ENCODE data around the gene DOK3. TPM values are rescaled to one million over a fixed set of nuclear protein-coding genes. Genes with fewer than 3 reads are reported as not detected.

The DOK3 gene
- polyA plus RNA-seq, 1 donor (not counting 4 experiments of a cell fraction or from before 2014, with no cell fraction given): 1.7 TPM

DNA sequence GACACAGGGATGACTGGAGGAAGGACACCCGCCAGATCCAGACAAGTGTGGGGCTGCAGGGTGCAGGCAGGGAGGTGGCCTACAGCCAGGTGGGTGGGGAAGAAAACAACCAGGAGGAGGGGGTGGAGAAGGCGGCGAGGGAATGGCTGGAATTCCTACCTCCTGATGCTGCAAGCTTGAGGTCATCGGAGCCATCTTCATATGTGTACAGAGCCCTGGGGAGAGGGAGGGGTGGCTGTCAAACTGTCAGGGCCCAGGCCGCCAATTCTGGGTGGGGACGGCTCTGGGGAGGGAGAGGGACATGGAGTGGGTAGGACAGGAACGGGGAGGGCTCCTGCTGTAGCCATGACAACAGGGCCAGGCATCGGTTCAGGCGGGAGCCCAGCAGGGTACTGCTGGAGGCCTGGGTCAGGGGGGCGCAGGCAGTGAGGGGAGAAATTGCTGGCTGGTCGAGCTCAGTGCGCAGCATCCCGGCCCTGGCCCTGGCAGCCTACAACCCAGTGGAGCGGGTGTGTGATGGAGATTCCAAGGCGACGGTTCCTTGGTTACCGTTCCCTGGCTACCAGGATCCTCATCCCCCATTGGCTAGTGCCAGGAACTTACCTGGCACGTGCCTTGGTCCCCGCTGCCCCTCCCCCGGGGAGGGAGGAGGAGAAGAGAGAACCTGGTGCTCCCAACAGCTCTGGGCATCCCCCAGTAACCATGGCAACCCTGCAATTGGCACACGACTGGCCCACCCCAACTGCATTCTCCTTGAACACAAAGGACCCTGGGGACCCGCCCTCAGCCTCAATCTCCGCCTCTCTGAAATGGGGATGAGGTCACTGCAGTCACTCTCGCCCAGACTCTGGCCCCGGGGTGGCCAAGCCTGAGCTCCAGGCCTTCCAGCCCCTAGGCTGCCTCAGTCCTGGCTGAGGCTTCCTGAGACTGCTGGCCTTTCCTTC, 40.7 kb downstream of the DOK3 start:
- H3K4me3 ChIP-seq (ENCODE audit: control insufficient read depth in 2 of 3, extremely low read depth in 1 of 3, insufficient read depth in 2 of 3, low read depth in 1 of 3, low read length in 3 of 3): peak overlapping the region in 1 of 3 experiments; percentile 15
- H4K20me1 ChIP-seq (ENCODE audit: control insufficient read depth, extremely low read depth, insufficient read depth, low read length): peaks cover 16% of the 10 kb centered on the region
- no peak overlapping the region for H2AFZ ChIP-seq (ENCODE audit: control insufficient read depth, low read length)
- H3K27me3 ChIP-seq (ENCODE audit: control insufficient read depth, extremely low read depth, insufficient read depth, low read length): no peaks in the 10 kb centered on the region
- DNase-seq (ENCODE audit: low read depth, low spot score) (no peak), FAIRE-seq (no peak)
- TF ChIP-seq EZH2 (IDR thresholded peaks at IDR 0.05; ENCODE audit: low read length): no peak
- TF ChIP-seq, protein P1, sequence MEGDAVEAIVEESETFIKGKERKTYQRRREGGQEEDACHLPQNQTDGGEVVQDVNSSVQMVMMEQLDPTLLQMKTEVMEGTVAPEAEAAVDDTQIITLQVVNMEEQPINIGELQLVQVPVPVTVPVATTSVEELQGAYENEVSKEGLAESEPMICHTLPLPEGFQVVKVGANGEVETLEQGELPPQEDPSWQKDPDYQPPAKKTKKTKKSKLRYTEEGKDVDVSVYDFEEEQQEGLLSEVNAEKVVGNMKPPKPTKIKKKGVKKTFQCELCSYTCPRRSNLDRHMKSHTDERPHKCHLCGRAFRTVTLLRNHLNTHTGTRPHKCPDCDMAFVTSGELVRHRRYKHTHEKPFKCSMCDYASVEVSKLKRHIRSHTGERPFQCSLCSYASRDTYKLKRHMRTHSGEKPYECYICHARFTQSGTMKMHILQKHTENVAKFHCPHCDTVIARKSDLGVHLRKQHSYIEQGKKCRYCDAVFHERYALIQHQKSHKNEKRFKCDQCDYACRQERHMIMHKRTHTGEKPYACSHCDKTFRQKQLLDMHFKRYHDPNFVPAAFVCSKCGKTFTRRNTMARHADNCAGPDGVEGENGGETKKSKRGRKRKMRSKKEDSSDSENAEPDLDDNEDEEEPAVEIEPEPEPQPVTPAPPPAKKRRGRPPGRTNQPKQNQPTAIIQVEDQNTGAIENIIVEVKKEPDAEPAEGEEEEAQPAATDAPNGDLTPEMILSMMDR (optimal IDR thresholded peaks at IDR 0.05 in 1 of 3, IDR thresholded peaks at IDR 0.05 in 1 of 3, conservative IDR thresholded peaks at IDR 0.05 in 1 of 3; ENCODE audit: extremely low read depth in 1 of 3, insufficient read depth in 2 of 3, low read length in 3 of 3): no peak
- dilution Hi-C loops (cut with MboI; ENCODE audit: extremely low pct_ligation_motif_present, low sequenced_read_pairs): no loop called here
- H3K9ac ChIP-seq (ENCODE audit: control insufficient read depth, extremely low read depth, insufficient read depth, low read length): no peak overlapping the region
- H3K4me2 ChIP-seq (ENCODE audit: control insufficient read depth, extremely low read depth, insufficient read depth, low read depth, low read length): peak overlapping the region; percentile 9
- H3K79me2 ChIP-seq (ENCODE audit: control insufficient read depth, insufficient read depth, low read length): peaks cover 23% of the 10 kb centered on the region
- H3K27ac ChIP-seq (ENCODE audit: control insufficient read depth, insufficient read depth, low read length): peak overlapping the region; percentile 18
- peaks cover 10 to 19% of the 10 kb centered on the region in 2 experiments for H3K36me3 ChIP-seq (ENCODE audit: control insufficient read depth in 2 of 2, extremely low read depth in 1 of 2, insufficient read depth in 2 of 2, low read length in 2 of 2)
- no peaks in the 10 kb centered on the region for H3K9me3 ChIP-seq (ENCODE audit: control insufficient read depth, low read depth, low read length)
- peaks cover 10% of the 10 kb centered on the region for H3K9me1 ChIP-seq (ENCODE audit: control insufficient read depth, extremely low read depth, insufficient read depth, low read length)
- peaks cover 35% of the 10 kb centered on the region for H3K4me1 ChIP-seq (ENCODE audit: control insufficient read depth, extremely low read depth, insufficient read depth, low read length)

DNA sequence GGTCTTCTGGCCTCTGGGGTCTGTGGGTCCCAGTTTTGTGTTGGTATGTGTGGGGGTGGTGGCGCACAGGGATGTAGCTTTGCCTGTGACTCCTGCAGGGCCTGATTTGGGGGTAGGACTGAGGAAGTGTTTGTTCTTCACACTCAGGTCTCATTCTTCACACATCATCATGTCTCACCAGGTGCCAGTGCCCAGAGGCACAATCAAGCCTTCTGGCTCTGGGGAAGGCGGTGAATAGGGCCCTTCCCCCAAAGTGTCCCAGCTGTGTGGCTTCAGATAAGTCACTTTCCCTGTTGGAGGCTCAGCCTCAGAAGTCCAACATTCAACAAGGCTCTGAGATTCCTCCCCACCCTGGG, 41.3 kb downstream of the DOK3 start:
- no peaks in the 10 kb centered on the region for H3K9me3 ChIP-seq (ENCODE audit: control insufficient read depth, low read depth, low read length)
- peaks cover 35% of the 10 kb centered on the region for H3K4me1 ChIP-seq (ENCODE audit: control insufficient read depth, extremely low read depth, insufficient read depth, low read length)
- peaks cover 12 to 19% of the 10 kb centered on the region in 2 experiments for H3K36me3 ChIP-seq (ENCODE audit: control insufficient read depth in 2 of 2, extremely low read depth in 1 of 2, insufficient read depth in 2 of 2, low read length in 2 of 2)
- no peaks in the 10 kb centered on the region for H3K27me3 ChIP-seq (ENCODE audit: control insufficient read depth, extremely low read depth, insufficient read depth, low read length)
- no peak overlapping the region for H3K9ac ChIP-seq (ENCODE audit: control insufficient read depth, extremely low read depth, insufficient read depth, low read length)
- peak overlapping the region; percentile 18 for H3K27ac ChIP-seq (ENCODE audit: control insufficient read depth, insufficient read depth, low read length)
- DNase-seq (ENCODE audit: low read depth, low spot score) (peak; percentile 86), FAIRE-seq (peak; percentile 77)
- dilution Hi-C loops (cut with MboI; ENCODE audit: extremely low pct_ligation_motif_present, low sequenced_read_pairs): no loop called here
- H2AFZ ChIP-seq (ENCODE audit: control insufficient read depth, low read length): no peak overlapping the region
- no peak overlapping the region for H3K4me3 ChIP-seq (ENCODE audit: control insufficient read depth in 2 of 3, extremely low read depth in 1 of 3, insufficient read depth in 2 of 3, low read depth in 1 of 3, low read length in 3 of 3)
- H3K79me2 ChIP-seq (ENCODE audit: control insufficient read depth, insufficient read depth, low read length): peaks cover 23% of the 10 kb centered on the region
- peaks cover 16% of the 10 kb centered on the region for H4K20me1 ChIP-seq (ENCODE audit: control insufficient read depth, extremely low read depth, insufficient read depth, low read length)
- TF ChIP-seq, protein P1 (optimal IDR thresholded peaks at IDR 0.05 in 1 of 3, IDR thresholded peaks at IDR 0.05 in 1 of 3, conservative IDR thresholded peaks at IDR 0.05 in 1 of 3; ENCODE audit: extremely low read depth in 1 of 3, insufficient read depth in 2 of 3, low read length in 3 of 3): no peak
- no peak for TF ChIP-seq EZH2 (IDR thresholded peaks at IDR 0.05; ENCODE audit: low read length)
- H3K9me1 ChIP-seq (ENCODE audit: control insufficient read depth, extremely low read depth, insufficient read depth, low read length): peaks cover 10% of the 10 kb centered on the region
- peak overlapping the region; percentile 9 for H3K4me2 ChIP-seq (ENCODE audit: control insufficient read depth, extremely low read depth, insufficient read depth, low read depth, low read length)
